PC-9 (cell line): ENCODE results near the gene ANKRD62. TPM values are rescaled to one million over a fixed set of nuclear protein-coding genes. Genes with fewer than 3 reads are reported as not detected.
"Not testable (repeated sequence)": the region's sequence is repeated elsewhere in the genome, so short reads cannot be mapped to it uniquely, and the experiment has no call there.

Source experiments
- BruUV-seq: library from RNA; stranded (reverse); fragments of 400-500 nt; replicated peaks from 2 replicates; lab custom pipeline; 2021; lab: Mats Ljungman, UMichigan
- CTCF ChIA-PET: fragments of 300-600 bp; sonication (Branson Sonifier 250); formaldehyde crosslinking; loops from one replicate; lab custom pipeline; 2022; ENCODE audit warnings: antibody characterized with exemption; lab: Charles Lee
- POLR2A ChIA-PET: fragments of 300-600 bp; sonication (Branson Sonifier 250); formaldehyde crosslinking; loops from one replicate; lab custom pipeline; 2022; ENCODE audit warnings: antibody characterized with exemption; ENCODE audit not compliant: unreplicated experiment; lab: Charles Lee
- DNase-seq, 2 experiments: peaks; one replicate each; pipeline versions ENCODE4 v3.0.0 to v3.0.0-alpha.2; 2015 to 2022; ENCODE audit warnings: mixed read lengths in 1 of 2
- H2AFZ ChIP-seq: fragments of 200-600 bp; sonication (generic); 2 replicates; pipeline ENCODE4 v1.8.1; 2017; ENCODE audit warnings: antibody characterized with exemption
- H3F3A ChIP-seq: fragments of 200-600 bp; sonication (generic); 2 replicates; pipeline ENCODE4 v1.8.1; 2017; ENCODE audit warnings: antibody characterized with exemption, mild to moderate bottlenecking, low read depth; ENCODE audit not compliant: insufficient read depth
- H3K27ac ChIP-seq: fragments of 200-600 bp; sonication (generic); 2 replicates; pipeline ENCODE4 v1.6.1; 2016; ENCODE audit warnings: mixed run types
- H3K27me3 ChIP-seq: fragments of 200-600 bp; sonication (generic); 2 replicates; pipeline ENCODE4 v1.6.1; 2016; ENCODE audit warnings: low read depth, mixed run types; ENCODE audit not compliant: insufficient read depth
- H3K36me3 ChIP-seq: fragments of 200-600 bp; sonication (generic); 2 replicates; pipeline ENCODE4 v1.6.1; 2016; ENCODE audit warnings: low read depth, mixed run types
- H3K4me1 ChIP-seq: fragments of 200-600 bp; sonication (generic); replicated peaks from 2 replicates; pipeline ENCODE4 v1.6.1; 2016; ENCODE audit warnings: mixed run types; ENCODE audit not compliant: insufficient read depth
- H3K4me2 ChIP-seq: fragments of 200-600 bp; sonication (generic); 2 replicates; pipeline ENCODE4 v1.6.1; 2017; ENCODE audit warnings: mixed run types
- H3K4me3 ChIP-seq: fragments of 200-600 bp; sonication (generic); 2 replicates; pipeline ENCODE4 v1.6.1; 2016; ENCODE audit warnings: mixed run types
- H3K79me2 ChIP-seq: fragments of 200-600 bp; sonication (generic); 2 replicates; pipeline ENCODE4 v1.6.1; 2017; ENCODE audit warnings: low read depth, mixed run types
- H3K9me2 ChIP-seq: fragments of 200-600 bp; sonication (generic); 2 replicates; pipeline ENCODE4 v1.8.1; 2017; ENCODE audit warnings: mild to moderate bottlenecking; ENCODE audit not compliant: insufficient read depth
- H3K9me3 ChIP-seq: fragments of 200-600 bp; sonication (generic); 2 replicates; pipeline ENCODE4 v1.8.1; 2016; ENCODE audit warnings: low read depth; ENCODE audit not compliant: insufficient read depth
- H4K20me1 ChIP-seq: fragments of 200-600 bp; sonication (generic); 2 replicates; pipeline ENCODE4 v1.8.1; 2017; ENCODE audit not compliant: insufficient read depth
- EZH2 ChIP-seq: fragments of 200-600 bp; sonication (generic); IDR thresholded peaks from 2 replicates; pipeline ENCODE4 v1.8.0; 2017; ENCODE audit warnings: antibody characterized with exemption, low read depth
- intact Hi-C: fragments of 100-400 bp; cut with micrococcal nuclease; formaldehyde crosslinking; loops from one replicate; pipeline ENCODE4 v1.10.0; 2022; ENCODE audit not compliant: unreplicated experiment
- total RNA-seq: library from RNA; stranded (reverse); gene quantifications from 2 replicates; pipeline ENCODE4 v1.2.3, GENCODE V29; 2021
- TF ChIP-seq, protein P1 (sequence below): fragments of 200-600 bp; sonication (generic); conservative IDR thresholded peaks from 2 replicates; pipeline ENCODE4 v1.6.1; 2017; ENCODE audit warnings: mixed run types, antibody characterized with exemption, mild to moderate bottlenecking, moderate library complexity

ANKRD62 gene
- total RNA-seq, 1 experiment from 2014 or later, result not detected

DNA sequence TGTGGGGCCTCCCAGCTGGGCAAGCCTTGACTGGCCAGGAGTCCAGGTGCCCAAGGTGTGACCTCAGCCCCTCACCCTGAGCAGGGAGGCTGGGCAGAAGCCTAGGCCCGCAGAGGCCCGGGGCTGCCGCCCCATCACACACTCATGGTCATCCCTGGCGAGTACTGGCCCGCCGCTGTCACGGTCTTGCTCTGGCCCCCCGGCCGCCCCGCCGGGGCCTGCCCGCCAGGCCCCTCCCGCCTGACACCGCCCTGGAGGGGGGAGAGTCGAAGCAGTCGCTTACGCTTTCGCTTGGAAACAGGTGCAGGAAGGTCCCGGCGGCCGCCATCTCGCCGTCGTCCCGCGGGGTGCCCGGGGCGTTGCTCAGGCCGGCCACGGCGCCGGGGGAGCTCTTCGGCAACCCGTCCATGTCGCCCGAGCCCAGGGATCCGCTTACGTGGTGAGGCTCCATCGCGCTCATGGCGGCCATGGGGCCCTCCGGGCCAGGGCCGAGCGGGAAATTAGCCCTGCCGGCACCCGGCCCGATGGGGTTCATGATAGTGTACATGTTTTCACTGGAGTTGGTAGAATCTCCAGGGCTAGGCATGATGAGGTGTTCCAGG, 26.6 kb upstream of the ANKRD62 start:
- Histone ChIP-seq H3K4me3 (no peak overlapping the region), H3K79me2 (no peaks in the 10 kb centered on the region), H3K4me1 (no peaks in the 10 kb centered on the region), H3K27ac (no peak overlapping the region), H3K36me3 (no peaks in the 10 kb centered on the region), H4K20me1 (no peaks in the 10 kb centered on the region), H2AFZ (no peak overlapping the region), H3K9me3 (no peaks in the 10 kb centered on the region), H3K27me3 (no peaks in the 10 kb centered on the region), H3K9me2 (no peaks in the 10 kb centered on the region), H3F3A (no peaks in the 10 kb centered on the region), H3K4me2 (no peak overlapping the region)
- no TSS peak for BruUV-seq
- intact Hi-C loops, result no loop called here
- no peak for DNase-seq
- POLR2A ChIA-PET, result no interaction called here
- CTCF ChIA-PET, result no interaction called here
- no peak for TF ChIP-seq EZH2
- TF ChIP-seq, protein P1, sequence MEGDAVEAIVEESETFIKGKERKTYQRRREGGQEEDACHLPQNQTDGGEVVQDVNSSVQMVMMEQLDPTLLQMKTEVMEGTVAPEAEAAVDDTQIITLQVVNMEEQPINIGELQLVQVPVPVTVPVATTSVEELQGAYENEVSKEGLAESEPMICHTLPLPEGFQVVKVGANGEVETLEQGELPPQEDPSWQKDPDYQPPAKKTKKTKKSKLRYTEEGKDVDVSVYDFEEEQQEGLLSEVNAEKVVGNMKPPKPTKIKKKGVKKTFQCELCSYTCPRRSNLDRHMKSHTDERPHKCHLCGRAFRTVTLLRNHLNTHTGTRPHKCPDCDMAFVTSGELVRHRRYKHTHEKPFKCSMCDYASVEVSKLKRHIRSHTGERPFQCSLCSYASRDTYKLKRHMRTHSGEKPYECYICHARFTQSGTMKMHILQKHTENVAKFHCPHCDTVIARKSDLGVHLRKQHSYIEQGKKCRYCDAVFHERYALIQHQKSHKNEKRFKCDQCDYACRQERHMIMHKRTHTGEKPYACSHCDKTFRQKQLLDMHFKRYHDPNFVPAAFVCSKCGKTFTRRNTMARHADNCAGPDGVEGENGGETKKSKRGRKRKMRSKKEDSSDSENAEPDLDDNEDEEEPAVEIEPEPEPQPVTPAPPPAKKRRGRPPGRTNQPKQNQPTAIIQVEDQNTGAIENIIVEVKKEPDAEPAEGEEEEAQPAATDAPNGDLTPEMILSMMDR, result no peak

DNA sequence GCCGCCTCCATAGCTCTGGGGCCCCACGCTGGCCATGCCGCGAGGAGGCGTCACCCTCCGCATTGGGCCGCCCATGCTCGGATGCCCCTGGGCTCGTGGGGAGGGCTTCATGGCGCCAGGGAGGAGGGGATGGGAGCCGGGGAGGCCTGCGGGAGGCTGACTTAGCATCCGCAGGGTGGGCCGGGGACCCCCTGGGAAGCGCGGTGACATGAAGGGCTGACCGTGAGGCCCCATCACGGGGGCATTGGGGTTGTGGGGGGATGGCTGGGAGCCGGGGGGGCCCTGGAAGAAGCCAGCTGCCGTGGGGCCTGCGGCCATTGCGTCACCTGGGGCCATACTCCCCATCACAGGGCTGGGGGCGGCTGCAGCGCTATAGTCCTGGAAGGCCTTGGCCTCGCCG, 26.0 kb upstream of the ANKRD62 start:
- intact Hi-C loops, result no loop called here
- no peak for DNase-seq
- no peak overlapping the region for H3K4me2 ChIP-seq
- H3K79me2 ChIP-seq, result no peaks in the 10 kb centered on the region
- H4K20me1 ChIP-seq, result no peaks in the 10 kb centered on the region
- BruUV-seq, result no TSS peak
- no peaks in the 10 kb centered on the region for H3K9me3 ChIP-seq
- ChIA-PET CTCF (no interaction called here), POLR2A (no interaction called here)
- no peak for TF ChIP-seq EZH2
- TF ChIP-seq, protein P1, result no peak
- no peak overlapping the region for H2AFZ ChIP-seq
- H3K4me3 ChIP-seq, result no peak overlapping the region
- no peak overlapping the region for H3K27ac ChIP-seq
- H3K27me3 ChIP-seq, result no peaks in the 10 kb centered on the region
- H3K36me3 ChIP-seq, result no peaks in the 10 kb centered on the region
- H3F3A ChIP-seq, result no peaks in the 10 kb centered on the region
- no peaks in the 10 kb centered on the region for H3K9me2 ChIP-seq
- no peaks in the 10 kb centered on the region for H3K4me1 ChIP-seq

DNA sequence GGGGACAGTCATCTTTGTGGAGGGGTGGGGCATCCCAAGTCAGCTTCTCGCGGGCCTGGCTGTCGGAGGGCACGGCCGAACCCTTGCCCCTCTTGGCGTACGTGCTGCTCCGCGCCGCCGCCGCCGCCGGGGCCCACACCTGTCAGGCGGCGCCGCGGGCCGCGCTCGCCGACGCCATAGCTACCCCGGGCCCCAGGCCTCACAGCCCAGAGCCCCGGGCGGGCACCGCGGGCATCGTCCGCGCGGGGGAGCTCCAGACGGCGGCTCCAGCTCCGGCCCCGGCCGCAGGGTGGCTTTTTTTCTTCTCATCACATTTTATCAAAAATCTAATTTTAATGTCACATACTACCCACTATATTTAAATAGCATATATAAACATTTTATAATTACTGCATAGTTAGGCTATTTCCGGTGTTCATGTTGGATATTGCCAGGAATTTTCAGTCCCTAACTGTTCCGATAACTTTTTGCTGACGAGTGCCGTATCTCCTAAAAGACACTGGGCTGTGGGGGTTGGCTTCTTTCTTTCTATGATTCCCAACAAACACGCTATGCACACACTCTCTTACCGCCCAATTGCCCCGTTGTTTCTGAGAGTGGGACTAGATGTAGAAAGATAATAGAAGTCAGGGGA, 25.2 kb upstream of the ANKRD62 start:
- H3K27me3 ChIP-seq, H3K36me3 ChIP-seq, H4K20me1 ChIP-seq, BruUV-seq, H3K79me2 ChIP-seq, H3K9me2 ChIP-seq, H3K4me1 ChIP-seq, CTCF ChIA-PET, H3K27ac ChIP-seq, POLR2A ChIA-PET, H2AFZ ChIP-seq, H3K4me3 ChIP-seq, H3F3A ChIP-seq, DNase-seq, H3K9me3 ChIP-seq, intact Hi-C loops, H3K4me2 ChIP-seq: not testable (repeated sequence)

DNA sequence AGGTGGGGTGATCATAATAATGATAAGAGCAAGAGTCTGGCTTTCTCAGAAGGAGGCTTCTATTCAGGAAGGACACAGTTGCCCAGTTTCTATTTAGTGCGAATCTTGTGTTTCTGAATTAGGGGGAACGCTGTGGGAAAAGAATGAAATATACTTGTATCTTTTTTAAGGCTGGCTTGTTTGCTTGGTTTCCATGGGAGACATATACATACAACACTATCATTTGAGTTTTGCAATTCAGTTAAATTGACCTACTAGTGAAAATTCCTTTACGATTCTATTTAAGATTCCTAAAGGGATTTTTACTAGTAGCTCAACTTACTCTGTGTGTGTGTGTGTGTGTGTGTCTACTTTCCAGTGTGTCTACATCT, 24.7 kb upstream of the ANKRD62 start:
- Histone ChIP-seq H3K27ac (no peak overlapping the region), H3K4me3 (no peak overlapping the region), H3K4me2 (no peak overlapping the region), H3K4me1 (no peaks in the 10 kb centered on the region), H2AFZ (no peak overlapping the region), H3K9me2 (no peaks in the 10 kb centered on the region), H3K36me3 (no peaks in the 10 kb centered on the region), H3K79me2 (no peaks in the 10 kb centered on the region), H4K20me1 (no peaks in the 10 kb centered on the region), H3K9me3 (no peaks in the 10 kb centered on the region), H3F3A (no peaks in the 10 kb centered on the region), H3K27me3 (no peaks in the 10 kb centered on the region)
- DNase-seq, result no peak
- intact Hi-C loops, result no loop called here
- ChIA-PET CTCF (no interaction called here), POLR2A (no interaction called here)
- no peak for TF ChIP-seq EZH2
- TF ChIP-seq, protein P1, result no peak
- no TSS peak for BruUV-seq

DNA sequence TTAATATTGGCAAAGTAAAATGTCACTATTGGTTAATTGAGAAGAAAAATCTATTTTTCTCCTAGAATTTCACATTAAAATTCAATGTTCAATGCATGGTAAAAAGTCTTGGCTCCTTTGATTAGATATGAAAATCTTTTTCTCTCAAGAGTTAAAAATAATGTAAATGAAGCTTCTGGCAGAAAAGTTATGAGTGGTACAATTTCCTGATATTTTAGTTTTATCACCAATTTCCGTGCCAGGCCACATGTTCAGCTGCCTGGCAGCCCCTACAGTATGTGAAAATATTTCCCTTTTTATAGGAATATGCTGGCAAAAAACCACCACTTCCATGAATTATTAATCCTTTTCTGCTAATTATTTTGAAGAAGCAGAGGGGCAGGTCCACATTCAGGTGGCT, 22.6 kb upstream of the ANKRD62 start:
- H3F3A ChIP-seq, DNase-seq, H3K4me3 ChIP-seq, H3K36me3 ChIP-seq, H3K27ac ChIP-seq, H4K20me1 ChIP-seq, H3K27me3 ChIP-seq, H3K4me1 ChIP-seq, CTCF ChIA-PET, H2AFZ ChIP-seq, H3K9me3 ChIP-seq, H3K4me2 ChIP-seq, H3K79me2 ChIP-seq, intact Hi-C loops, H3K9me2 ChIP-seq, POLR2A ChIA-PET, BruUV-seq: not testable (repeated sequence)
